NCI-H446 (cell line): ENCODE measurements around the gene HEXD.
"Not testable (repeated sequence)": the region's sequence is repeated elsewhere in the genome, so short reads cannot be mapped to it uniquely, and the experiment has no call there.

ENCODE experiments used
- DNase-seq, 2 experiments: peaks; one replicate each; lab custom pipeline; 2025; lab: John Stamatoyannopoulos, UW

Gene HEXD

GRCh38 chr17:82382220-82382932 lies 35.8 kb upstream of the HEXD start:
- DNase-seq: not testable (repeated sequence)

- DNase-seq: no peak
These were observed 35.3 kb upstream of the HEXD start for GRCh38 chr17:82382933-82383255.

GRCh38 chr17:82383411-82383810 lies 34.7 kb upstream of the HEXD start:
- DNase-seq: no peak

- DNase-seq: no peak
These were observed 34.0 kb upstream of the HEXD start for GRCh38 chr17:82384051-82384729.

GRCh38 chr17:82384730-82385481 lies 33.2 kb upstream of the HEXD start:
- no peak for DNase-seq

- DNase-seq: no peak
These were observed 32.4 kb upstream of the HEXD start for GRCh38 chr17:82385559-82386254.

GRCh38 chr17:82386255-82386831 lies 31.8 kb upstream of the HEXD start:
- no peak for DNase-seq

GRCh38 chr17:82386881-82387704 lies 31.1 kb upstream of the HEXD start:
- DNase-seq: no peak

GRCh38 chr17:82387705-82388106 lies 30.4 kb upstream of the HEXD start:
- no peak for DNase-seq

- DNase-seq: no peak
These were observed 29.8 kb upstream of the HEXD start for GRCh38 chr17:82388223-82388921.

GRCh38 chr17:82388922-82389283 lies 29.2 kb upstream of the HEXD start:
- DNase-seq: no peak

GRCh38 chr17:82389379-82389778 lies 28.8 kb upstream of the HEXD start:
- no peak for DNase-seq

GRCh38 chr17:82390015-82390859 lies 27.9 kb upstream of the HEXD start:
- DNase-seq: no peak

- DNase-seq: no peak
These were observed 27.2 kb upstream of the HEXD start for GRCh38 chr17:82390860-82391435.

GRCh38 chr17:82391496-82392066 lies 26.6 kb upstream of the HEXD start:
- DNase-seq: no peak

GRCh38 chr17:82392209-82392920 lies 25.8 kb upstream of the HEXD start:
- no peak for DNase-seq

- DNase-seq: no peak
These were observed 25.2 kb upstream of the HEXD start for GRCh38 chr17:82392941-82393340.

- no peak for DNase-seq
These were observed 23.9 kb upstream of the HEXD start for GRCh38 chr17:82394278-82394677.
